RWPE1 (cell line): ENCODE measurements around the gene SIGLEC1.
A peak's percentile ranks its signal among the peaks of the same experiment; 100 is the strongest.

ENCODE experiments used
- CTCF ChIA-PET: fragments of 350-600 bp; sonication (Branson Sonifier 250); formaldehyde crosslinking; extraction: SDS; loops from one replicate; lab custom pipeline; 2021; lab: Yijun Ruan, JAX
- POLR2A ChIA-PET: fragments of 400-600 bp; formaldehyde crosslinking; extraction: SDS; loops from one replicate; lab custom pipeline; 2020; ENCODE audit warnings: antibody characterized with exemption; ENCODE audit not compliant: low non-redundant PET; lab: Yijun Ruan, JAX
- DNase-seq: peaks from one replicate; pipeline ENCODE4 v3.0.0; 2012; ENCODE audit warnings: low spot score
- H3K27ac ChIP-seq: fragments of 450-650 bp; 2 replicates; pipeline ENCODE4 v1.5.1; 2017
- CTCF ChIP-seq: fragments of 450-650 bp; conservative IDR thresholded peaks from 2 replicates; pipeline ENCODE4 v1.5.1; 2017; ENCODE audit warnings: low read depth, mild to moderate bottlenecking

The SIGLEC1 gene

GRCh38 chr20:3712279-3712873, at the start of gene SIGLEC1:
SIGLEC1 (minus strand) TSS chr20:3712600; CDS start chr20:3707128, 5,472 bp downstream.
- ChIA-PET POLR2A (no interaction called here), CTCF (interaction anchor here (0.7 to 0.9 kb wide), 2 partner anchors 9 to 36 kb away, joined by 3 read pairs; no protein-coding TSS in a partner anchor)
- DNase-seq, result no peak
- TF ChIP-seq CTCF, result no peak
- H3K27ac ChIP-seq, result no peak within 1 kb of the TSS

- no peak for DNase-seq
- no peak overlapping the region for H3K27ac ChIP-seq
- TF ChIP-seq CTCF, result no peak
- POLR2A ChIA-PET, result no interaction called here
- CTCF ChIA-PET, result interaction anchor here (0.5 to 0.9 kb wide), 4 partner anchors 9 to 424 kb away, joined by 3 read pairs; no protein-coding TSS in a partner anchor
These were observed 48.4 kb upstream of the SIGLEC1 start for GRCh38 chr20:3760655-3761348.

DNA sequence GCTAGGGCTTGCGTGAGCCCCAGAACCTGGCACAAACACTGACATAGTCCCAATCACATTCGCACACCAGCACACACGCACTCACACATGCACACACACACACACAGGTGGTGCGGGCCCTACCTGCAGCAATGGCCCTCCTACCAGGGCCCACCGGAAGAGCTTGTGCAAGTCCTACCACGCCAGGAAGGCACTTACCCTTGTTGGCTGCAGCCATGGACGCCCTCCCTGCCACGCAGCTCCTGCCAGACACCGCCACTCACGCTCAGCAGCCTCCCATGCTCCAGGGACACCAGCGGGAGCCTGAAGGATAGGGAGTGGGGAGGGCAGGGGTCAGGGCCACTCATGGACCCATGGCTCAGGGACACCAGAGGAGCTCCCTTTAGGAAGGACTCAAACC, 47.5 kb upstream of the SIGLEC1 start:
- no peak for TF ChIP-seq CTCF
- ChIA-PET CTCF (interaction anchor here (0.6 to 0.9 kb wide), 3 partner anchors 8 to 348 kb away, joined by 3 read pairs; no protein-coding TSS in a partner anchor), POLR2A (no interaction called here)
- DNase-seq, result no peak
- peak overlapping the region; percentile 1 for H3K27ac ChIP-seq

GRCh38 chr20:3759316-3759823, 47.0 kb upstream of the SIGLEC1 start:
- POLR2A ChIA-PET, result no interaction called here
- CTCF ChIA-PET, result interaction anchor here (0.6 kb wide), 2 partner anchors 10 to 349 kb away, joined by 3 read pairs; no protein-coding TSS in a partner anchor
- no peak for TF ChIP-seq CTCF
- DNase-seq, result no peak
- peak overlapping the region; percentile 1 for H3K27ac ChIP-seq

GRCh38 chr20:3758566-3758965, 46.2 kb upstream of the SIGLEC1 start:
- peak overlapping the region; percentile 1 for H3K27ac ChIP-seq
- CTCF ChIA-PET, result interaction anchor here (0.6 to 3.1 kb wide), 3 partner anchors 9 to 48 kb away, joined by 3 to 9 read pairs (median 4); partner anchors contain the start of gene ADISSP
- POLR2A ChIA-PET, result no interaction called here
- no peak for TF ChIP-seq CTCF
- no peak for DNase-seq

GRCh38 chr20:3757268-3757667, 44.9 kb upstream of the SIGLEC1 start:
- no peak for DNase-seq
- CTCF ChIA-PET, result interaction anchor here (0.6 to 3.1 kb wide), 2 partner anchors 46 to 98 kb away, joined by 3 to 9 read pairs; no protein-coding TSS in a partner anchor
- no peak for TF ChIP-seq CTCF
- POLR2A ChIA-PET, result interaction anchor here (0.7 to 1.0 kb wide), 2 partner anchors 8 to 10 kb away, joined by 3 to 5 read pairs; partner anchors contain the start of gene ADISSP
- H3K27ac ChIP-seq, result no peak overlapping the region
